Esophagus (tissue), 2 donors: Measurements from ENCODE around the gene MAP4K2. TPM values are rescaled to one million over a fixed set of nuclear protein-coding genes. Genes with fewer than 3 reads are reported as not detected.

Experiments
- H3K27ac ChIP-seq, 2 donors: one replicate each; pipeline ENCODE4 v1.5.1; 2013; ENCODE audit warnings: low read depth in 2 of 2, mild to moderate bottlenecking in 2 of 2, inconsistent platforms in 1 of 2, low read length in 1 of 2, moderate library complexity in 1 of 2
- H3K27me3 ChIP-seq, 2 donors: one replicate each; pipeline ENCODE4 v1.6.1; 2013; ENCODE audit warnings: low read length in 2 of 2, control low read depth in 1 of 2, mild to moderate bottlenecking in 1 of 2; ENCODE audit not compliant: insufficient read depth in 2 of 2, control insufficient read depth in 1 of 2
- H3K36me3 ChIP-seq, 2 donors: one replicate each; pipeline ENCODE4 v1.6.1; 2013; ENCODE audit warnings: low read length in 1 of 2; ENCODE audit not compliant: control insufficient read depth in 2 of 2, insufficient read depth in 2 of 2
- H3K4me1 ChIP-seq, 2 donors: one replicate each; pipeline ENCODE4 v1.6.1; 2013; ENCODE audit warnings: low read length in 1 of 2; ENCODE audit not compliant: control insufficient read depth in 2 of 2, insufficient read depth in 2 of 2
- H3K4me3 ChIP-seq, 2 donors: one replicate each; pipeline ENCODE4 v1.5.1; 2013; ENCODE audit warnings: low read length in 2 of 2, mild to moderate bottlenecking in 2 of 2, low read depth in 1 of 2, moderate library complexity in 1 of 2
- H3K9me3 ChIP-seq, 2 donors: one replicate each; pipeline ENCODE4 v1.6.1; 2013; ENCODE audit warnings: mild to moderate bottlenecking in 2 of 2, low read depth in 1 of 2, low read length in 1 of 2, moderate library complexity in 1 of 2; ENCODE audit not compliant: control insufficient read depth in 2 of 2, insufficient read depth in 1 of 2
- WGBS, 2 donors: extraction: QIAGEN DNeasy Blood & Tissue Kit; methylation state at CpG; one replicate each; pipeline ENCODE4 v1.1.7; 2013; 5-methylcytosine and 5-hydroxymethylcytosine counted together
- polyA plus RNA-seq, 2 donors: library from polyadenylated mRNA; stranded (reverse); fragments of 200-250 nt; gene quantifications; one replicate each; pipeline ENCODE4 v1.2.3, GENCODE V29; 2013
- donor health status: healthy with polysubstance abuse.
- donor health status: Bipolar disorder and iron deficiency.

The MAP4K2 gene
- polyA plus RNA-seq, 2 donors, result 4.7 to 7.5 TPM

- H3K4me3 ChIP-seq, result no peak overlapping the region
- H3K9me3 ChIP-seq, result no peaks in the 10 kb centered on the region
- peaks cover 0 to 3% of the 10 kb centered on the region in 2 donors for H3K36me3 ChIP-seq
- H3K27me3 ChIP-seq, result no peaks in the 10 kb centered on the region
- 80 to 81% methylated on average over 13 of the region's 13 CpGs for WGBS, 2 donors
- no peak overlapping the region for H3K27ac ChIP-seq
- no peaks in the 10 kb centered on the region for H3K4me1 ChIP-seq
Measured at GRCh38 chr11:64755681-64756361, 47.2 kb downstream of the MAP4K2 start.

GRCh38 chr11:64754919-64755662, 47.9 kb downstream of the MAP4K2 start:
- H3K36me3 ChIP-seq, result peaks cover 0 to 3% of the 10 kb centered on the region in 2 donors
- no peak overlapping the region for H3K27ac ChIP-seq
- no peaks in the 10 kb centered on the region for H3K27me3 ChIP-seq
- no peak overlapping the region for H3K4me3 ChIP-seq
- WGBS, 2 donors, result 91 to 93% methylated on average over 20 to 21 of the region's 21 CpGs
- H3K4me1 ChIP-seq, result no peaks in the 10 kb centered on the region
- no peaks in the 10 kb centered on the region for H3K9me3 ChIP-seq

GRCh38 chr11:64754124-64754918, 48.7 kb downstream of the MAP4K2 start:
- Histone ChIP-seq H3K36me3 (peaks cover 0 to 3% of the 10 kb centered on the region in 2 donors), H3K9me3 (no peaks in the 10 kb centered on the region), H3K4me1 (no peaks in the 10 kb centered on the region), H3K27ac (no peak overlapping the region), H3K27me3 (no peaks in the 10 kb centered on the region), H3K4me3 (no peak overlapping the region)
- 88 to 89% methylated on average over 26 of the region's 26 CpGs for WGBS, 2 donors

GRCh38 chr11:64753380-64754123, 49.5 kb downstream of the MAP4K2 start:
- H3K36me3 ChIP-seq, result peaks cover 0 to 3% of the 10 kb centered on the region in 2 donors
- no peak overlapping the region for H3K4me3 ChIP-seq
- H3K4me1 ChIP-seq, result no peaks in the 10 kb centered on the region
- no peaks in the 10 kb centered on the region for H3K9me3 ChIP-seq
- H3K27me3 ChIP-seq, result no peaks in the 10 kb centered on the region
- 92 to 95% methylated on average over 43 of the region's 43 CpGs for whole genome bisulfite sequencing, 2 donors
- no peak overlapping the region for H3K27ac ChIP-seq

GRCh38 chr11:64753019-64753379, 50.0 kb downstream of the MAP4K2 start:
- Histone ChIP-seq H3K27me3 (no peaks in the 10 kb centered on the region), H3K36me3 (peaks cover 0 to 3% of the 10 kb centered on the region in 2 donors), H3K27ac (no peak overlapping the region), H3K4me3 (no peak overlapping the region), H3K4me1 (no peaks in the 10 kb centered on the region), H3K9me3 (no peaks in the 10 kb centered on the region)
- WGBS, 2 donors, result 93 to 95% methylated on average over 7 of the region's 7 CpGs

GRCh38 chr11:64752175-64752970, 50.6 kb downstream of the MAP4K2 start:
- H3K4me1 ChIP-seq, result no peaks in the 10 kb centered on the region
- H3K27ac ChIP-seq, result no peak overlapping the region
- H3K36me3 ChIP-seq, result peaks cover 0 to 3% of the 10 kb centered on the region in 2 donors
- no peak overlapping the region for H3K4me3 ChIP-seq
- no peaks in the 10 kb centered on the region for H3K27me3 ChIP-seq
- no peaks in the 10 kb centered on the region for H3K9me3 ChIP-seq
- WGBS, 2 donors, result 86 to 90% methylated on average over 14 of the region's 14 CpGs

GRCh38 chr11:64751580-64751979, 51.4 kb downstream of the MAP4K2 start:
- no peaks in the 10 kb centered on the region for H3K4me1 ChIP-seq
- no peaks in the 10 kb centered on the region for H3K9me3 ChIP-seq
- 94 to 95% methylated on average over 9 of the region's 9 CpGs for WGBS, 2 donors

GRCh38 chr11:64751136-64751535, 51.9 kb downstream of the MAP4K2 start:
- H3K27me3 ChIP-seq, result no peaks in the 10 kb centered on the region
- H3K27ac ChIP-seq, result no peak overlapping the region
- H3K4me3 ChIP-seq, result no peak overlapping the region
- WGBS, 2 donors, result 91 to 93% methylated on average over 9 of the region's 9 CpGs
- peaks cover 0 to 3% of the 10 kb centered on the region in 2 donors for H3K36me3 ChIP-seq
- no peaks in the 10 kb centered on the region for H3K4me1 ChIP-seq
- no peaks in the 10 kb centered on the region for H3K9me3 ChIP-seq

More at GRCh38 chr11:64751580-64751979, 51.4 kb downstream of the MAP4K2 start:
- H3K27ac ChIP-seq, result no peak overlapping the region
- no peak overlapping the region for H3K4me3 ChIP-seq
- H3K27me3 ChIP-seq, result no peaks in the 10 kb centered on the region
- H3K36me3 ChIP-seq, result peaks cover 0 to 3% of the 10 kb centered on the region in 2 donors
